Measurements from ENCODE around the gene IQGAP1. TPM values are rescaled to one million over a fixed set of nuclear protein-coding genes. Genes with fewer than 3 reads are reported as not detected.

The IQGAP1 gene
- 61.1 TPM for total RNA-seq (ENCODE audit: unreplicated experiment)
- long read RNA-seq, partial matches to known transcripts, result 3 of 8 reads
- long read RNA-seq, other reads (novel, unspliced or antisense), result 1 of 8 reads

- peaks cover 5% of the 10 kb centered on the region for H3K36me3 Mint-ChIP-seq (ENCODE audit: unreplicated experiment)
- peaks cover 20% of the 10 kb centered on the region for H3K4me1 Mint-ChIP-seq (ENCODE audit: low read depth, unreplicated experiment)
- H3K4me3 Mint-ChIP-seq (ENCODE audit: unreplicated experiment), result peak within 1 kb of the TSS; percentile 91
- TF ChIP-seq CTCF (IDR thresholded peaks at IDR 0.05; ENCODE audit: partially characterized antibody, unreplicated experiment), result no peak
- peak within 1 kb of the TSS; percentile 86 for H3K27ac Mint-ChIP-seq (ENCODE audit: unreplicated experiment)
- peaks cover 2% of the 10 kb centered on the region for H3K27me3 Mint-ChIP-seq (ENCODE audit: unreplicated experiment)
- H3K9me3 Mint-ChIP-seq (ENCODE audit: unreplicated experiment), result peaks cover 8% of the 10 kb centered on the region
- peak; percentile 98 for DNase-seq
These were observed at the start of gene IQGAP1 for GRCh38 chr15:90387534-90388461. IQGAP1 (plus strand) TSS chr15:90388242; CDS start chr15:90388342, 100 bp downstream.

DNA sequence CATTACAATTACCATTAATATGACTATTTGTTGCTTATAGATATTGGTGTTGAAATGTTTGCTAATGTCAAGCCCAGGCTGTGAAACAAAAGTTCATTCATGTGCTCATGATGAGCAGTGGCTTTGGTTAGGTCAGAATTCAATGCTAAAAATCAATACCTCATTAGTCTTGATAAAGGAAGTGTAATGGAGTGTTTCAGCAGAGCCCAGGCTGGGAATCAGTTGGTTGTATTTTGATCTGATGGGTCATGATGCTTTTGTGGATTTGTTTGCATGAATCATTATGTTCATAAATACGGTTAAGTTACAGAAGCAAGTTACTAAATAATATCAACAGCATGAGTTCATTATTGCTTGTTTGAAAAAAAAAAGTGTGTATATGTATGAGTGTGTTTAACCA, 49.5 kb upstream of the IQGAP1 start:
- no peak for TF ChIP-seq CTCF (IDR thresholded peaks at IDR 0.05; ENCODE audit: partially characterized antibody, unreplicated experiment)
- DNase-seq, result no peak
- no peaks in the 10 kb centered on the region for H3K4me1 Mint-ChIP-seq (ENCODE audit: low read depth, unreplicated experiment)
- H3K27me3 Mint-ChIP-seq (ENCODE audit: unreplicated experiment), result no peaks in the 10 kb centered on the region
- H3K9me3 Mint-ChIP-seq (ENCODE audit: unreplicated experiment), result no peaks in the 10 kb centered on the region
- H3K36me3 Mint-ChIP-seq (ENCODE audit: unreplicated experiment), result no peaks in the 10 kb centered on the region
- no peak overlapping the region for H3K27ac Mint-ChIP-seq (ENCODE audit: unreplicated experiment)
- H3K4me3 Mint-ChIP-seq (ENCODE audit: unreplicated experiment), result no peak overlapping the region

- H3K27ac Mint-ChIP-seq (ENCODE audit: unreplicated experiment), result no peak overlapping the region
- DNase-seq, result no peak
- no peaks in the 10 kb centered on the region for H3K9me3 Mint-ChIP-seq (ENCODE audit: unreplicated experiment)
- H3K4me1 Mint-ChIP-seq (ENCODE audit: low read depth, unreplicated experiment), result no peaks in the 10 kb centered on the region
- TF ChIP-seq CTCF (IDR thresholded peaks at IDR 0.05; ENCODE audit: partially characterized antibody, unreplicated experiment), result no peak
- H3K36me3 Mint-ChIP-seq (ENCODE audit: unreplicated experiment), result no peaks in the 10 kb centered on the region
- no peak overlapping the region for H3K4me3 Mint-ChIP-seq (ENCODE audit: unreplicated experiment)
- H3K27me3 Mint-ChIP-seq (ENCODE audit: unreplicated experiment), result peaks cover 2% of the 10 kb centered on the region
These were observed 47.7 kb upstream of the IQGAP1 start for GRCh38 chr15:90340345-90340744.

GRCh38 chr15:90343302-90343790, 44.7 kb upstream of the IQGAP1 start:
- TF ChIP-seq CTCF (IDR thresholded peaks at IDR 0.05; ENCODE audit: partially characterized antibody, unreplicated experiment), result no peak
- Mint-ChIP-seq H3K4me1 (ENCODE audit: low read depth, unreplicated experiment) (no peaks in the 10 kb centered on the region), H3K4me3 (ENCODE audit: unreplicated experiment) (no peak overlapping the region), H3K27ac (ENCODE audit: unreplicated experiment) (no peak overlapping the region), H3K27me3 (ENCODE audit: unreplicated experiment) (peaks cover 2% of the 10 kb centered on the region), H3K36me3 (ENCODE audit: unreplicated experiment) (no peaks in the 10 kb centered on the region), H3K9me3 (ENCODE audit: unreplicated experiment) (peaks cover 1% of the 10 kb centered on the region)
- DNase-seq, result no peak

GRCh38 chr15:90344662-90345061, 43.4 kb upstream of the IQGAP1 start:
- Mint-ChIP-seq H3K36me3 (ENCODE audit: unreplicated experiment) (no peaks in the 10 kb centered on the region), H3K4me3 (ENCODE audit: unreplicated experiment) (no peak overlapping the region), H3K9me3 (ENCODE audit: unreplicated experiment) (peaks cover 3% of the 10 kb centered on the region), H3K27me3 (ENCODE audit: unreplicated experiment) (peaks cover 2% of the 10 kb centered on the region), H3K4me1 (ENCODE audit: low read depth, unreplicated experiment) (no peaks in the 10 kb centered on the region), H3K27ac (ENCODE audit: unreplicated experiment) (no peak overlapping the region)
- TF ChIP-seq CTCF (IDR thresholded peaks at IDR 0.05; ENCODE audit: partially characterized antibody, unreplicated experiment), result no peak
- no peak for DNase-seq

All from glutamatergic neuron (in vitro differentiated cells).